ENCODE results near the gene GJB1. TPM values are rescaled to one million over a fixed set of nuclear protein-coding genes. Genes with fewer than 3 reads are reported as not detected.
"Not testable (repeated sequence)": the region's sequence is repeated elsewhere in the genome, so short reads cannot be mapped to it uniquely, and the experiment has no call there.

The GJB1 gene
- total RNA-seq, 1 experiment from 2014 or later: not detected

- Histone ChIP-seq H3K56ac (ENCODE audit: insufficient read length, low read depth, low read length) (no peak overlapping the region), H2BK5ac (ENCODE audit: insufficient read length, low read length) (no peak overlapping the region)
Observed at GRCh38 chrX:71178908-71179307, 44.1 kb upstream of the GJB1 start.

GRCh38 chrX:71180579-71181265, 42.3 kb upstream of the GJB1 start:
- H3K4me2 ChIP-seq (ENCODE audit: insufficient read depth, insufficient read length, low read length); H3K56ac ChIP-seq (ENCODE audit: insufficient read length, low read depth, low read length); H3K4me1 ChIP-seq (ENCODE audit: insufficient read depth, low read length); H2BK120ac ChIP-seq (ENCODE audit: low read depth, low read length, poor library complexity, severe bottlenecking); H4K91ac ChIP-seq (ENCODE audit: insufficient read length, low read depth, low read length); H2AK5ac ChIP-seq (ENCODE audit: insufficient read length, low read length); H2AFZ ChIP-seq (ENCODE audit: low read length); H4K8ac ChIP-seq (replicated peaks; ENCODE audit: insufficient read length, low read depth, low read length); H3K23ac ChIP-seq (ENCODE audit: insufficient read length, low read depth, low read length); H3K18ac ChIP-seq (ENCODE audit: insufficient read length, low read depth, low read length); H3K27ac ChIP-seq (ENCODE audit: insufficient read length, low read depth, low read length); H2BK12ac ChIP-seq (ENCODE audit: insufficient read length, low read depth, low read length); H2BK20ac ChIP-seq (ENCODE audit: low read depth, low read length, poor library complexity, severe bottlenecking); H3K27me3 Mint-ChIP-seq (ENCODE audit: low read depth); H4K20me1 ChIP-seq (ENCODE audit: control insufficient read depth, insufficient read depth, insufficient read length); H4K5ac ChIP-seq (ENCODE audit: insufficient read length, low read depth, low read length); H3K23me2 ChIP-seq (ENCODE audit: insufficient read length, low read depth, low read length, poor library complexity, severe bottlenecking); H2BK5ac ChIP-seq (ENCODE audit: insufficient read length, low read length); H3T11ph ChIP-seq (ENCODE audit: low read length); H3K14ac ChIP-seq (ENCODE audit: insufficient read depth, low read length); H3K27ac Mint-ChIP-seq; H3K27me3 ChIP-seq (ENCODE audit: insufficient read depth, low read length); H3K4ac ChIP-seq (ENCODE audit: low read depth, low read length); H3K79me2 ChIP-seq (ENCODE audit: insufficient read depth, low read length); H3K79me1 ChIP-seq (ENCODE audit: insufficient read depth, low read depth, low read length, poor library complexity, severe bottlenecking); DNase-seq; H2BK15ac ChIP-seq (ENCODE audit: low read depth, low read length); H3K9ac ChIP-seq (ENCODE audit: extremely low read depth, insufficient read length, low read length); H3K4me3 Mint-ChIP-seq: not testable (repeated sequence)
- H3K4me1 Mint-ChIP-seq: peaks cover 18 to 23% of the 10 kb centered on the region in 2 experiments
- no CpG with 5 or more reads among the region's 9 CpGs for WGBS (ENCODE audit: extremely low coverage, insufficient read length, low lambda C conversion rate)
- peaks cover 5 to 11% (median 11%) of the 10 kb centered on the region in 3 experiments for H3K36me3 Mint-ChIP-seq (ENCODE audit: insufficient read depth in 1 of 3, low read depth in 3 of 3)
- peaks cover 16% of the 10 kb centered on the region for H3K9me3 ChIP-seq (ENCODE audit: control insufficient read depth, low read depth, low read length)
- H3K9me3 Mint-ChIP-seq: peaks cover 57 to 65% of the 10 kb centered on the region in 2 experiments

More at GRCh38 chrX:71178908-71179307, 44.1 kb upstream of the GJB1 start:
- H2BK120ac ChIP-seq (ENCODE audit: low read depth, low read length, poor library complexity, severe bottlenecking): no peak overlapping the region
- TF ChIP-seq, protein P1, sequence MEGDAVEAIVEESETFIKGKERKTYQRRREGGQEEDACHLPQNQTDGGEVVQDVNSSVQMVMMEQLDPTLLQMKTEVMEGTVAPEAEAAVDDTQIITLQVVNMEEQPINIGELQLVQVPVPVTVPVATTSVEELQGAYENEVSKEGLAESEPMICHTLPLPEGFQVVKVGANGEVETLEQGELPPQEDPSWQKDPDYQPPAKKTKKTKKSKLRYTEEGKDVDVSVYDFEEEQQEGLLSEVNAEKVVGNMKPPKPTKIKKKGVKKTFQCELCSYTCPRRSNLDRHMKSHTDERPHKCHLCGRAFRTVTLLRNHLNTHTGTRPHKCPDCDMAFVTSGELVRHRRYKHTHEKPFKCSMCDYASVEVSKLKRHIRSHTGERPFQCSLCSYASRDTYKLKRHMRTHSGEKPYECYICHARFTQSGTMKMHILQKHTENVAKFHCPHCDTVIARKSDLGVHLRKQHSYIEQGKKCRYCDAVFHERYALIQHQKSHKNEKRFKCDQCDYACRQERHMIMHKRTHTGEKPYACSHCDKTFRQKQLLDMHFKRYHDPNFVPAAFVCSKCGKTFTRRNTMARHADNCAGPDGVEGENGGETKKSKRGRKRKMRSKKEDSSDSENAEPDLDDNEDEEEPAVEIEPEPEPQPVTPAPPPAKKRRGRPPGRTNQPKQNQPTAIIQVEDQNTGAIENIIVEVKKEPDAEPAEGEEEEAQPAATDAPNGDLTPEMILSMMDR (conservative IDR thresholded peaks at IDR 0.05): peak; percentile 73
- WGBS (ENCODE audit: extremely low coverage, insufficient read length, low lambda C conversion rate): no CpG with 5 or more reads among the region's 4 CpGs
- Mint-ChIP-seq H3K9me3 (peaks cover 53 to 66% of the 10 kb centered on the region in 2 experiments), H3K27me3 (ENCODE audit: low read depth) (no peaks in the 10 kb centered on the region; the same call in 1 of the 2 replicates), H3K4me3 (no peak overlapping the region), H3K4me1 (peaks cover 12 to 16% of the 10 kb centered on the region in 2 experiments), H3K36me3 (ENCODE audit: insufficient read depth in 1 of 3, low read depth in 3 of 3) (peaks cover 5 to 11% (median 11%) of the 10 kb centered on the region in 3 experiments), H3K27ac (no peak overlapping the region)
- H4K91ac ChIP-seq (ENCODE audit: insufficient read length, low read depth, low read length): no peak overlapping the region
- H4K8ac ChIP-seq (replicated peaks; ENCODE audit: insufficient read length, low read depth, low read length): no peak overlapping the region
- peaks cover 9% of the 10 kb centered on the region for H3K23me2 ChIP-seq (ENCODE audit: insufficient read length, low read depth, low read length, poor library complexity, severe bottlenecking)
- no peak overlapping the region for H3K9ac ChIP-seq (ENCODE audit: extremely low read depth, insufficient read length, low read length)
- no peaks in the 10 kb centered on the region for H3K79me2 ChIP-seq (ENCODE audit: insufficient read depth, low read length)
- H2AK5ac ChIP-seq (ENCODE audit: insufficient read length, low read length): no peak overlapping the region
- H4K5ac ChIP-seq (ENCODE audit: insufficient read length, low read depth, low read length): no peak overlapping the region
- H2AFZ ChIP-seq (ENCODE audit: low read length): no peak overlapping the region
- no peak overlapping the region for H3K4me2 ChIP-seq (ENCODE audit: insufficient read depth, insufficient read length, low read length)
- H3K27ac ChIP-seq (ENCODE audit: insufficient read length, low read depth, low read length): no peak overlapping the region
- H3K9me3 ChIP-seq (ENCODE audit: control insufficient read depth, low read depth, low read length): peaks cover 21% of the 10 kb centered on the region
- no peak overlapping the region for H3T11ph ChIP-seq (ENCODE audit: low read length)
- no peak overlapping the region for H2BK15ac ChIP-seq (ENCODE audit: low read depth, low read length)
- no peak overlapping the region for H2BK12ac ChIP-seq (ENCODE audit: insufficient read length, low read depth, low read length)
- peaks cover 3% of the 10 kb centered on the region for H3K4me1 ChIP-seq (ENCODE audit: insufficient read depth, low read length)
- H2BK20ac ChIP-seq (ENCODE audit: low read depth, low read length, poor library complexity, severe bottlenecking): no peak overlapping the region
- H3K18ac ChIP-seq (ENCODE audit: insufficient read length, low read depth, low read length): no peak overlapping the region
- peak; percentile 47 for DNase-seq
- H4K20me1 ChIP-seq (ENCODE audit: control insufficient read depth, insufficient read depth, insufficient read length): no peaks in the 10 kb centered on the region
- no peak overlapping the region for H3K4ac ChIP-seq (ENCODE audit: low read depth, low read length)
- H3K79me1 ChIP-seq (ENCODE audit: insufficient read depth, low read depth, low read length, poor library complexity, severe bottlenecking): no peaks in the 10 kb centered on the region
- no peak overlapping the region for H3K14ac ChIP-seq (ENCODE audit: insufficient read depth, low read length)
- H3K23ac ChIP-seq (ENCODE audit: insufficient read length, low read depth, low read length): no peak overlapping the region
- H3K27me3 ChIP-seq (ENCODE audit: insufficient read depth, low read length): no peaks in the 10 kb centered on the region

Data from H9 (cell line).